ENCODE results near the gene ETV7.

The ETV7 gene

DNA sequence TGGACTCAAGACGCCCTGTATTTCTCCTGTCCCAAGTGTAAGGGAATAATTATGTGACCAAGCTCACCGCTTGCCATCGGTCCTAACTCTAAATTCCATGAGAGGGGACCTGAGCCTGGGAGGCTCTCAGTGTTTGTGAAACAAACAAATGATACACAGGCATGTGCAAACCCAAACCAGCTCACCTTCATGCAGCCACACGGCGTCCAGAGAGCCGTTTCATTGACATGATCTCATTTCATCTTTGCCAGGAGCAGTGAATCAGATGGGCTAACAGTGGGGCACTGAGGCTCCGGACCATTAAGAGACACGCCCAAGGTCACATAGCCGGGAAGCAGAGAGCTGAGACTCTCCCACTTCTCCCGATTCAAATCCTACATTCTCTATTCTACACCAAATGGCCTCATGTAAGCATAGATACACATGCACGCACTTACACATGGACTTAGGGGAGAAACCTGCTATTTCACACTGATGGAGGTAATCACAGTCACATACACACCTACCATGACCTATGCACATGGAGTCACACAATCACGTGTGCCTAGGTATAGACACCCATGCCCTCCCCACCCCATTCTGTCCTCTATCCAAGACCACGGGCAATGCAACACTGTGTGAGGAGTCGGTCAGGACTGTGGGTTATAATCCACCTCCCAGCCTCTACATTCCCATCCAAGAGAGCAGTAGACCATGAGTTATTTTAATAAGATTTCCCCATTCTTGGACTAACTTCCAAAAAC is 51.8 kb downstream of the ETV7 start:
- TF ChIP-seq POLR2AphosphoS5 (IDR thresholded peaks at IDR 0.05; ENCODE audit: low read depth, low read length), result no peak
- TF ChIP-seq POLR2A (IDR thresholded peaks at IDR 0.05; ENCODE audit: low read depth, low read length), result no peak
- TF ChIP-seq TAF1 (IDR thresholded peaks at IDR 0.05; ENCODE audit: borderline replicate concordance, low read depth, low read length), result no peak
- FAIRE-seq (no peak), DNase-seq (ENCODE audit: insufficient read length) (no peak)

DNA sequence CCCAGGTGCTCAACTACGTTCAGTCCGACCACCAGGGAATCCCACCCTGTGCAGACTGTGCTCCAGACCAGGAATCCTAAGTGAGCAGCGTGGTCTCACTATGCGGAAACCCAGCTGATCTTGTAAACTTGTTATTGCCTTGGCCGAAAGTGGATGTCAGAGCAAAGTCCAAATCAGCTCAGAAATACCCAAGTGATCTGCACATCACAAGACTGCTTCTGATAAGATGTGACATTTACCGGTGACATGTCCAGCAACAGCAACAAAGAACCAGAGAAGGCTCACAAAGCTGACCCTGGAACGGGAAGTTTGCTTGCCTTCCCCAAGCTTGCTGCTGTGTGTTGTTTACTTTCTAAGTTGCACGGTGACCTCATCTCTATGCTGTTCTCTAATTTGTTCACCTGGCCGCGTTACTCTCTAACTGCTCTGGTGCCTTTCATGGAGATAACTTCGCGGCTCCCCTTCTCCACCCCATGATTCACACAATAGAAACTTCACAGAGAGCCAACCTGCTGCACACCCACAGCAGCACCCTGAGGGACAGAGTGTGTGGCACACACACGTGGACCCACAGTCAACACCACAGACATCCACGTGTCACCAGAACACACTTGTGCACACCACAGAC is 52.5 kb downstream of the ETV7 start:
- FAIRE-seq (no peak), DNase-seq (ENCODE audit: insufficient read length) (no peak)
- no peak for TF ChIP-seq POLR2AphosphoS5 (IDR thresholded peaks at IDR 0.05; ENCODE audit: low read depth, low read length)
- no peak for TF ChIP-seq POLR2A (IDR thresholded peaks at IDR 0.05; ENCODE audit: low read depth, low read length)
- no peak for TF ChIP-seq TAF1 (IDR thresholded peaks at IDR 0.05; ENCODE audit: borderline replicate concordance, low read depth, low read length)

DNA sequence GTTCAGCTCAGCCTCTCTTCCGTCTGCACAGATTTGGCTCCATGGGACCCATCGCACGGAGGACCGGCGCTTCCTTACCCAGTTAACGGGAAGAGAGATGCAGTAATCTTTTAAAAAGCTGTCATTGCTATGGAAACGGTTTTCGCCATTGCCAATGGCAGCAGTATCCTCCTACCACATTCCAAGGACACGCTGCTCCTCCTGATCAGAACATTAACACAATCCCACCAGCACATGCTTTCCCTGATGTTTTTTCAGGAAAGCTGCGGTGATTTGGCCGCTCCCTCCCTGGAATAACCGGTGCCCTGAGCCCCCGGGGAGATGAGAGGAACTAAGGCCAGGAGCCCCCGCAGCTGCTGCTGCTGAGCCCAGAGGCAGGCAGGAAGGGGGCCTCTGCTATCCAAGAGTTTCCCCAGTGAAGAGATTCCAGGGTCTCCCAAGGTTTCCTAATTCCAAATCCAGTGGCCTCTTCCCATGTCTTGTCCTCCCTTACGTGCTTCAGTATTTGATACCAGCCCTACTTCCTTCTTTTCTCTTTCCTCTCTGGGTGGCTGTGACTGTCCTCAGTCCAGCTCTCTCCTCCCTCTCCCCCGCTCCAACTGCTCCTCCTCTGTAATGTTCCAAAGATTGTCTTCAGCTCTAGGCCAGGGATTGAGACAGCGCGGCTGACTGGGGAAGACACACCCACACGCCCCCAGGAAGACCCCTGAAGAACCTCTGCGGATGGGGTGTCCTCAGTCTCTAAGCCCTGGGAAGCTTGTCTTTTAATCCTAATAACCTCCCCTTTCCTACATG is 53.3 kb downstream of the ETV7 start:
- TF ChIP-seq POLR2A (IDR thresholded peaks at IDR 0.05; ENCODE audit: low read depth, low read length), result no peak
- no peak for TF ChIP-seq POLR2AphosphoS5 (IDR thresholded peaks at IDR 0.05; ENCODE audit: low read depth, low read length)
- TF ChIP-seq TAF1 (IDR thresholded peaks at IDR 0.05; ENCODE audit: borderline replicate concordance, low read depth, low read length), result no peak
- no peak for DNase-seq (ENCODE audit: insufficient read length)
- FAIRE-seq, result no peak

DNA sequence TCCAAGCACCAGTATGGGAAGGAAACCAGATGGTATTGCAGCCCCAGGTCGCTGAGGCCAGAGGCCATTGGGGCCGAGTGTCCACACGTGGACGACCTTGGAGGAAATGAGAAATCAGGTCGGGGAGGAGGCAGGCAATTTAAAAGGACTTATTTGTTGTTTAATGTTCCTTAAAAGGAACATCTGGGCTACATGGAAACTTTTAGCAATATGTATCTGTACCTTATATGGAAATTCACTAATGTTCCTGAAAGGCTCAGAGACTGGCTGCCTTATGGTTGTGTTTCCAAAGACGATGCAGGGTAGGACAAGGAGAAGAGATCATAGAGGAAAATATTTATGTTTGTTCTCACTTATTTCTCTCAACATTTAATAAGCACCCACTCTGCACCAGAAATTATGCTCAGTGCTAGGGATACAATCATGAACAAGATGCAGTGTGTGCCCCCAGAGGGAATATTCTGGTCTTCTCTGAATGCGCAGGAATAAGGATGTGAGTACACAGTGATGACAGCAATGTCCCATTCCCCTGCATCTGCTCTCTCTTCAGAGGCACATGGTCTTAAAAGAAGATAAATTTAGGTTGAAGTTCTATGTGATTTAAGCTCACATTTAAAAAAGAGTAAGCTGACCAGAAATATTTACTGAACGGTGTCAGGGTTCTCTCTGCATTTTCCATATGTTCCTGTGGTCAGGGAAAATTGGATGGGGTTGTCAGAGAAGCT is 54.1 kb downstream of the ETV7 start:
- no peak for TF ChIP-seq POLR2AphosphoS5 (IDR thresholded peaks at IDR 0.05; ENCODE audit: low read depth, low read length)
- TF ChIP-seq TAF1 (IDR thresholded peaks at IDR 0.05; ENCODE audit: borderline replicate concordance, low read depth, low read length), result no peak
- no peak for TF ChIP-seq POLR2A (IDR thresholded peaks at IDR 0.05; ENCODE audit: low read depth, low read length)
- DNase-seq (ENCODE audit: insufficient read length), result no peak
- no peak for FAIRE-seq

DNA sequence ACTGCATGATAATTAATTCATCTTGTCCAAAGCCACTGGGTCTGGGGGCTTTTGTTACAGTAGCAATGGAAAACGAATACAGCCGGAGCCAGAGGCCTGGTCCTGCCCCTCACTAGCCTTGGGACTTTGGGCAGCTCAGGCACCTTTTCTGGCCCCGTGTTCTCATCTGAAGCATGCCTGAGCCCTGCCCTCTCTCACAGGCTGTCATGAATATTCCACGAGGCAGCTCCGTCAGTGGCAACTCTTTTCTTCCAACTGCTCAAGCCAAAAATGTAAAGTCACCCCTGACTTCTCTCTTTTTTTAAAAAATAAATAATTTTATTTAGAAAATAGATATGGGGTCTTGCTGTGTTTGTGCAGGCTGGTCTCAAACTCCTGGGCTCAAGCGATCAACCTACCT is 56.1 kb downstream of the ETV7 start:
- FAIRE-seq (no peak), DNase-seq (ENCODE audit: insufficient read length) (no peak)
- TF ChIP-seq POLR2AphosphoS5 (IDR thresholded peaks at IDR 0.05; ENCODE audit: low read depth, low read length) (no peak), TAF1 (IDR thresholded peaks at IDR 0.05; ENCODE audit: borderline replicate concordance, low read depth, low read length) (no peak), POLR2A (IDR thresholded peaks at IDR 0.05; ENCODE audit: low read depth, low read length) (no peak)

DNA sequence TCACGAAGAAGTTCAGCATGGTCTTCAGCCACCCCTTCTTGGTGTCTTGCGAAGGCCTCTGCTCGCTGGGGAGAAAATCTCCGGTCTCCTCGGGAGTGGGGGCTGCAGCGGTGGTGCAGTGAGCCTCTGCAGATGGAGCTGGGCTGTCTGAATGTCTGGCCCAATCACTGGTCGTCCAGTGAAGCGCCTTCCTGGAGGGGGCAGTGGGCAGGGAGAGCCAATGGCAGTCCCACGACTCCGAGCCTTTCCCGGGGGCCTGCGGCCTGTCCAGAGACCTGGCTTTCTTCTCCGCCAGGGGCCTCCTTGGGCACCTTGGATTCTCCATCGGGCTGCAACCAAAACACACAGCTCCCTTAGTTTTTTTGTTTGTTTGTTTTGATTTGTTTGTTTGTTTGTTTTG is 57.1 kb downstream of the ETV7 start:
- TF ChIP-seq TAF1 (IDR thresholded peaks at IDR 0.05; ENCODE audit: borderline replicate concordance, low read depth, low read length) (no peak), POLR2AphosphoS5 (IDR thresholded peaks at IDR 0.05; ENCODE audit: low read depth, low read length) (no peak), POLR2A (IDR thresholded peaks at IDR 0.05; ENCODE audit: low read depth, low read length) (no peak)
- DNase-seq (ENCODE audit: insufficient read length) (no peak), FAIRE-seq (no peak)

DNA sequence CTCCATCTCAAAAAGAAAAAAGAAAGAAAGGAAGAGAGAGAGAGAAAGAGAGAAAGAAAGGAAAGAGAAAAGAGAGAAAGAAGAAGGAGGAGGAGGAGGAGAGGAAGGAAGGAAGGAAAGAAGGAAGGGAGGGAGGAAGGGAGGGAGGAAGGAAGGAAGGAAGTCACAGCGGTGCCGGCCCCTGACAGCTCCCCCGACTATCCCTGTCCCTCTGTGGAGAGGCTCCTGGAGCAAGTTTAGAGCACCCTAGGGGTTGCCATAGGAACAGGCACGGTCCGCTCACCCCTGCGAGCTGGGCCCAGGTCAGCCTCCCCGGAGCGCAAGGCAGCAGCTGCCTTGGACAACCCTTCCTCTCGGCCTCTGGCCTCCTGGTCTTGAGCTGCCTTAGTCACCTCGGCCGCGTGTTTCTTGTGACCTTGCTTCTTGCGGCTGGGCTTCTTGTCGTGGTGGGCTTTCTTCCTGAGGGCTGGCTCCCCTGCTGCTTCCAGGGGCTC is 57.6 kb downstream of the ETV7 start:
- DNase-seq (ENCODE audit: insufficient read length) (no peak), FAIRE-seq (no peak)
- TF ChIP-seq POLR2AphosphoS5 (IDR thresholded peaks at IDR 0.05; ENCODE audit: low read depth, low read length), result no peak
- no peak for TF ChIP-seq TAF1 (IDR thresholded peaks at IDR 0.05; ENCODE audit: borderline replicate concordance, low read depth, low read length)
- no peak for TF ChIP-seq POLR2A (IDR thresholded peaks at IDR 0.05; ENCODE audit: low read depth, low read length)

DNA sequence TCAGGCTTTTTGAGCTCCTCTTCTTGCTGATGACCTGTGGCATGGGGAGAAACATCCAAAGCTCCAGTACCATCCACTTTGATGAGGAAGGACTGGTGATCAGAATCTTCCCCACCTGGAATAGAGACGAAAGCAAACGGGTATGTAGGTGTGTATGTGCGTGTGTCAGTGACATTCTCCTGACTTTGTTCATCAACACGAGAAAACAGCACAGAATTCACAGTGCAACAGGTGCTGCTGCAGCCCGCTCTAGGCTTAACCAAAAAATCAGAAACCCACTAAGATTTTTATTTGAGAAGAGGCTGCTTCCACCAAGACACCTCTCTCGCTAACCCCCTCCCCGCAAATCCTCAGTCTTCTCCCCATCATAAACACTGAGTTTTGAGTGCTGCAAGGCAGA is 58.9 kb downstream of the ETV7 start:
- FAIRE-seq (no peak), DNase-seq (ENCODE audit: insufficient read length) (no peak)
- TF ChIP-seq TAF1 (IDR thresholded peaks at IDR 0.05; ENCODE audit: borderline replicate concordance, low read depth, low read length) (no peak), POLR2AphosphoS5 (IDR thresholded peaks at IDR 0.05; ENCODE audit: low read depth, low read length) (no peak), POLR2A (IDR thresholded peaks at IDR 0.05; ENCODE audit: low read depth, low read length) (no peak)

DNA sequence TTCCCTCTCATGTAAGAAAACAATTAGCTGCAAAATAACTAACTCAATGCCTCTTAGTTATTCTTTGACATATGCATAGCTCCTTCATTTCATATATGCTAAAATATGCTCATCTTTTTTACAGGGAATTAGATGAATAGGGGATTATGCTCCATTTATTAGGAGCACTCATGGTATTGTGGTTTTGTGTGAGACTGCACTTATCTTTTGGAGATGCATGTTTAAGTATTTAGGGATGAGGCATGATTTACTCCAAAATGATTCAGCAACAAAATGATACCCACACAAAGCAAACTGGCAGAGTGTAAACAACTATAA is 59.6 kb downstream of the ETV7 start:
- DNase-seq (ENCODE audit: insufficient read length), result no peak
- TF ChIP-seq POLR2AphosphoS5 (IDR thresholded peaks at IDR 0.05; ENCODE audit: low read depth, low read length), result no peak
- no peak for TF ChIP-seq POLR2A (IDR thresholded peaks at IDR 0.05; ENCODE audit: low read depth, low read length)
- TF ChIP-seq TAF1 (IDR thresholded peaks at IDR 0.05; ENCODE audit: borderline replicate concordance, low read depth, low read length), result no peak
- FAIRE-seq, result no peak

DNA sequence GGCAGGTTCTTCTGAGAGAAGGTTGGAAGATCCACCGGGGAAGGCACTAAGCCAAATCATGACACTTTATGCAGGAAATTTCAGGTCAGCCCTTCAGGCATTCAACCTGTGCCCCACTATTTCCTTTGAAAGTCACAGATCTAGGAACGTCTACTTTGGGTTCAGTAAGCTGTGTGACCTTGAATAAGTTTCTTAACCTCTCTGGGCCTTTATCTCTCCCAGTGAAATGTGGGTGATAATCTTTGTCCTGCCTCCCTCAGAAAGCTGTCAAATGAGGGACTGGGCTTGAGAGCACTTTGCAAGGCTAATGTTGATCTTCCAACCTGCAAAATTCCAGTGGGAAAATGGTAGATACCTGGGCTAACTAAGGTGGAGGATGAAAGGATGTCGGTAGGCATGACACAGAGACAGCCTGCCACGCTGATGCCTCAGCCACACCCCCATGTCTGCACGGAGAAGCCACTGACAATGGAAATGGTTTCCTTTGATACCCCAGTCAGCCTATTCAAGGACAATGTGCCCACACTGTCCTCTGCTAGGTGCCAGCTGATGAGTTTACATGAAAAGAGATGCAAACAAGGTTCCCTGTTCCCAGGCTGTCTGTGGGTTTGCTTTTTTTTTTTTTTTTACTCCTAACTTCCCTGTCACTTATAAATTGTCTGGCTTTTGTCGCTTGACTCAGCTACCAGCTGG is 60.1 kb downstream of the ETV7 start:
- TF ChIP-seq POLR2A (IDR thresholded peaks at IDR 0.05; ENCODE audit: low read depth, low read length) (no peak), TAF1 (IDR thresholded peaks at IDR 0.05; ENCODE audit: borderline replicate concordance, low read depth, low read length) (no peak), POLR2AphosphoS5 (IDR thresholded peaks at IDR 0.05; ENCODE audit: low read depth, low read length) (no peak)
- FAIRE-seq (no peak), DNase-seq (ENCODE audit: insufficient read length) (no peak)
